HFFc6 (cell line): ENCODE measurements around the gene YLPM1. TPM values are rescaled to one million over a fixed set of nuclear protein-coding genes. Genes with fewer than 3 reads are reported as not detected.

ENCODE experiments used
- DNase-seq: peaks from one replicate; pipeline ENCODE4 v3.0.0-alpha.2; 2018
- H3K27ac Mint-ChIP-seq: 2 replicates; pipeline ENCODE4 v1.8.0; 2020; ENCODE audit warnings: mild to moderate bottlenecking, mixed read lengths
- H3K27me3 Mint-ChIP-seq: 2 replicates; pipeline ENCODE4 v1.8.0; 2021; ENCODE audit warnings: mild to moderate bottlenecking, moderate library complexity, mixed read lengths; ENCODE audit not compliant: insufficient read depth
- H3K36me3 Mint-ChIP-seq: 2 replicates; pipeline ENCODE4 v1.8.0; 2021; ENCODE audit warnings: low read depth, mixed read lengths
- H3K4me1 Mint-ChIP-seq: 2 replicates; pipeline ENCODE4 v1.8.0; 2020; ENCODE audit warnings: low read depth, mixed read lengths
- H3K4me3 Mint-ChIP-seq: 2 replicates; pipeline ENCODE4 v1.8.0; 2020; ENCODE audit warnings: mild to moderate bottlenecking, moderate library complexity, mixed read lengths
- H3K9me3 Mint-ChIP-seq: 2 replicates; pipeline ENCODE4 v1.8.0; 2020; ENCODE audit warnings: mild to moderate bottlenecking, mixed read lengths
- total RNA-seq, 6 experiments: library from RNA; stranded (reverse); fragmentation: NEBNext Ultra II Directional; extraction: Animal tissue kit (Norgen Biotek cat#: 25700); gene quantifications; 2 replicates in 1 of 6; 3 replicates in 5 of 6; pipeline ENCODE4 v1.2.3, GENCODE V29; 2021
- TF ChIP-seq, protein P1 (sequence below): fragments of 200-600 bp; sonication (generic); IDR thresholded peaks from 2 replicates; pipeline ENCODE4 v1.5.0; 2021; ENCODE audit warnings: antibody characterized with exemption, mild to moderate bottlenecking

Gene YLPM1
- total RNA-seq, 6 experiments from 2014 or later: 46.0 to 50.8 (median 48.6) TPM

DNA sequence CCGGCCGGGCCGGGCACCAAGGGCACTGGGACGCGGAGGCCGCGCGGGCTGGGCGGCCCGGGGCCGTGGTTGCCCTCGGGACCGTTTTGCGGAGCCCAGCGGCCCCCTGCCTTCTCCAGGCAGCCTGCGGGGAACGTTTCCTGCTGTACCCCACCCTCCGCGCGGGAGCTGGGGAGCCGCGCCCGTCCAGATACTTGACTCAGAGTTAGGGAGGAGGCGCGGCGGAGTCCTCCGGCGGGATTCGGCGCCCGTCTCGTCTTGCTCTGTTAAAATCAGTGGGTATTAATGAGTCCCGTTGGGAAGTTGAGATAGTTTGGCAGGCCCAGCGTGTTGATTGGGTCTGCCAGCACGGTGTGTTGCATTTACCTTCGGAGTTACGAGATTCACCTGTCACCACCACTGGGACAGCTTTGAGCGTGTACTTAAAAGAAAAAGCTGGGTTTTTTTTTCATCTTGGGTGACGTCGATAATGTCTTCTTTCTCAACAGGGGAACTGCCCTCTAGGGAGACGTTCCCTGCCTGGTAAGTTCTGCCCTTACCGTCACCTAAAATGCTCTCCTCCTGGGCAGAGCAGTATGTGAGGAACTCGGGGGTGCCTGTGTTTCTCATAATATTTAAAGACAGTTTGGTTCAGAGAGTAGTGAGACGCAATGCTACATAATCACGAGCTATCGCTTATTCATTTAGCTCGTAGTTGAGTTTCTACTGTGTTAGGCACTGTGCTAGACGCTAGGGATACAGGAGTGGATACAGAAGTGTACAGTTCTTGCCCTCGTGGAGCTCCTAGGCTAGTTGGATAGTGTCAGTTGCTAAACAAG, 119.2 kb downstream of the YLPM1 start:
- Mint-ChIP-seq H3K27ac (peak overlapping the region; percentile 98), H3K27me3 (peaks cover 3% of the 10 kb centered on the region; the same call in 1 of the 2 replicates), H3K36me3 (peaks cover 22% of the 10 kb centered on the region), H3K9me3 (no peaks in the 10 kb centered on the region), H3K4me1 (peaks cover 61% of the 10 kb centered on the region), H3K4me3 (peak overlapping the region; percentile 100)
- peak; percentile 40 for DNase-seq
- TF ChIP-seq, protein P1, sequence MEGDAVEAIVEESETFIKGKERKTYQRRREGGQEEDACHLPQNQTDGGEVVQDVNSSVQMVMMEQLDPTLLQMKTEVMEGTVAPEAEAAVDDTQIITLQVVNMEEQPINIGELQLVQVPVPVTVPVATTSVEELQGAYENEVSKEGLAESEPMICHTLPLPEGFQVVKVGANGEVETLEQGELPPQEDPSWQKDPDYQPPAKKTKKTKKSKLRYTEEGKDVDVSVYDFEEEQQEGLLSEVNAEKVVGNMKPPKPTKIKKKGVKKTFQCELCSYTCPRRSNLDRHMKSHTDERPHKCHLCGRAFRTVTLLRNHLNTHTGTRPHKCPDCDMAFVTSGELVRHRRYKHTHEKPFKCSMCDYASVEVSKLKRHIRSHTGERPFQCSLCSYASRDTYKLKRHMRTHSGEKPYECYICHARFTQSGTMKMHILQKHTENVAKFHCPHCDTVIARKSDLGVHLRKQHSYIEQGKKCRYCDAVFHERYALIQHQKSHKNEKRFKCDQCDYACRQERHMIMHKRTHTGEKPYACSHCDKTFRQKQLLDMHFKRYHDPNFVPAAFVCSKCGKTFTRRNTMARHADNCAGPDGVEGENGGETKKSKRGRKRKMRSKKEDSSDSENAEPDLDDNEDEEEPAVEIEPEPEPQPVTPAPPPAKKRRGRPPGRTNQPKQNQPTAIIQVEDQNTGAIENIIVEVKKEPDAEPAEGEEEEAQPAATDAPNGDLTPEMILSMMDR: no peak

Other genes with a start within 250 kb of the YLPM1 start
- 100 to 1,000 TPM; 109 to 165 (median 120) TPM for gene LTBP2, start 151.1 kb upstream of the YLPM1 start, total RNA-seq
- 10 to 100 TPM; 36.7 to 42.3 (median 40.6) TPM for gene AREL1, start 50.2 kb upstream of the YLPM1 start, total RNA-seq
- 10 to 100 TPM; 69.7 to 87.4 (median 79.6) TPM for gene FCF1, start 50.2 kb upstream of the YLPM1 start, total RNA-seq
- not detected for gene PROX2, start 112.8 kb downstream of the YLPM1 start, total RNA-seq
- gene DLST, start 118.6 kb downstream of the YLPM1 start, total RNA-seq: 100 to 1,000 TPM in 5 of 6 experiments, 10 to 100 TPM in 1; 97.5 to 118 (median 109) TPM
- gene RPS6KL1, start 159.9 kb downstream of the YLPM1 start, total RNA-seq: 1 to 10 TPM in 4 of 6 experiments, under 1 TPM in 2; 0.78 to 1.1 (median 1.0) TPM
- 1 to 10 TPM in 4 of 6 experiments, under 1 TPM in 2; 0.87 to 2.9 (median 2.7) TPM for gene PGF, start 192.3 kb downstream of the YLPM1 start, total RNA-seq
- 10 to 100 TPM; 55.5 to 66.1 (median 59.0) TPM for gene EIF2B2, start 239.6 kb downstream of the YLPM1 start, total RNA-seq